Caco-2 (cell line): ENCODE data around the gene RHEBL1. TPM values are rescaled to one million over a fixed set of nuclear protein-coding genes. Genes with fewer than 3 reads are reported as not detected.
A peak's percentile ranks its signal among the peaks of the same experiment; 100 is the strongest.

Experiments
- BruUV-seq: library from RNA; stranded (reverse); fragments of 400-500 nt; replicated peaks from 2 replicates; lab custom pipeline; 2021; lab: Mats Ljungman, UMichigan
- CTCF ChIA-PET: fragments of 300-600 bp; sonication (Branson Sonifier 250); formaldehyde crosslinking; loops from one replicate; lab custom pipeline; 2022; ENCODE audit warnings: antibody characterized with exemption; lab: Charles Lee
- POLR2A ChIA-PET: fragments of 300-600 bp; sonication (Branson Sonifier 250); formaldehyde crosslinking; loops from one replicate; lab custom pipeline; 2022; ENCODE audit warnings: antibody characterized with exemption; lab: Charles Lee
- DNase-seq, 2 experiments: peaks; one replicate each; pipeline versions ENCODE4 v3.0.0 to v3.0.0-alpha.2; 2020 to 2022
- H3K27me3 ChIP-seq: replicated peaks from 2 replicates; pipeline ENCODE4 v1.6.0; 2011; ENCODE audit warnings: low read length; ENCODE audit not compliant: control insufficient read depth, insufficient read depth
- H3K36me3 ChIP-seq: 2 replicates; pipeline ENCODE4 v1.5.1; 2011; ENCODE audit warnings: low read length; ENCODE audit not compliant: control insufficient read depth, insufficient read depth
- H3K4me1 ChIP-seq: fragments of 250-450 bp; sonication (Bioruptor Pico); 2 replicates; pipeline ENCODE4 v1.5.1; 2020; ENCODE audit warnings: mild to moderate bottlenecking
- H3K4me3 ChIP-seq: 2 replicates; pipeline ENCODE4 v1.5.1; 2011; ENCODE audit warnings: low read depth, mild to moderate bottlenecking, control low read depth, low read length
- H3K9me3 ChIP-seq: fragments of 250-450 bp; sonication (Bioruptor Pico); 2 replicates; pipeline ENCODE4 v1.5.1; 2020; ENCODE audit warnings: mild to moderate bottlenecking, moderate library complexity
- H3K27ac Mint-ChIP-seq: one replicate; pipeline ENCODE4 v1.8.0; 2022; ENCODE audit warnings: mixed read lengths; ENCODE audit not compliant: unreplicated experiment
- H3K27me3 Mint-ChIP-seq: one replicate; pipeline ENCODE4 v1.8.0; 2022; ENCODE audit warnings: mixed read lengths; ENCODE audit not compliant: insufficient read depth, unreplicated experiment
- H3K36me3 Mint-ChIP-seq: one replicate; pipeline ENCODE4 v1.8.0; 2022; ENCODE audit warnings: mild to moderate bottlenecking, mixed read lengths; ENCODE audit not compliant: insufficient read depth, unreplicated experiment
- H3K4me1 Mint-ChIP-seq: one replicate; pipeline ENCODE4 v1.8.0; 2022; ENCODE audit warnings: low read depth, mixed read lengths; ENCODE audit not compliant: unreplicated experiment
- H3K4me3 Mint-ChIP-seq: one replicate; pipeline ENCODE4 v1.8.0; 2022; ENCODE audit warnings: mild to moderate bottlenecking, moderate library complexity, mixed read lengths; ENCODE audit not compliant: unreplicated experiment
- H3K9me3 Mint-ChIP-seq: one replicate; pipeline ENCODE4 v1.8.0; 2022; ENCODE audit warnings: mixed read lengths; ENCODE audit not compliant: unreplicated experiment
- intact Hi-C: fragments of 100-400 bp; cut with micrococcal nuclease; formaldehyde crosslinking; loops from one replicate; pipeline ENCODE4 v1.10.0; 2022; ENCODE audit not compliant: unreplicated experiment
- total RNA-seq: library from RNA; stranded (reverse); gene quantifications from 2 replicates; pipeline ENCODE4 v1.2.3, GENCODE V29; 2022
- TF ChIP-seq, protein P1 (sequence below), 2 experiments: fragments of 200-600 bp in 1 of 2; IDR thresholded peaks; 1 replicate in 1 of 2; 2 replicates in 1 of 2; pipeline versions ENCODE4 v1.5.1 to v1.8.0; 2011 to 2022; ENCODE audit warnings: antibody characterized with exemption in 1 of 2, control low read depth in 1 of 2, inconsistent platforms in 1 of 2, low read depth in 1 of 2, low read length in 1 of 2, mild to moderate bottlenecking in 1 of 2, moderate library complexity in 1 of 2; ENCODE audit not compliant: insufficient read depth in 1 of 2, severe bottlenecking in 1 of 2, unreplicated experiment in 1 of 2

The RHEBL1 gene
- total RNA-seq, 1 experiment from 2014 or later, result 2.5 TPM

DNA sequence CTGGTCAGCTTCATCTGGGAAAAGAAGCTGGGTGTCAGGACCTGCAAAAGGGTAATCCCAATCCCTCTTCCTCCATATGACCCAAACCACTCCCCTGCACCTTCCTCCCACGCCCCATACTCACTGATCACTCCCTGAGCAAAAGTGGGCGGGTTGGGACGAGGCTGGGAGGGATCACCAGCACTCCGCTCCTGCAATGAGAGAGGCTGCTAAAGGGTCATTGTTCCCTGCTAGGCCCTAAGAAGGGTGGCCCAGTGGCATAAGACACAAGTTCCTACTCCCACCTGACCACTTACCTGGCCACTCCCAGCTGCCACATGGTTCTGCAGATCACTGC, 35.5 kb downstream of the RHEBL1 start:
- Histone ChIP-seq H3K36me3 (peaks cover 4% of the 10 kb centered on the region), H3K9me3 (no peaks in the 10 kb centered on the region), H3K4me3 (no peak overlapping the region), H3K4me1 (no peaks in the 10 kb centered on the region), H3K27me3 (no peaks in the 10 kb centered on the region)
- intact Hi-C loops, result no loop called here
- ChIA-PET POLR2A (no interaction called here), CTCF (no interaction called here)
- BruUV-seq, result no TSS peak
- H3K9me3 Mint-ChIP-seq, result no peaks in the 10 kb centered on the region
- TF ChIP-seq, protein P1, sequence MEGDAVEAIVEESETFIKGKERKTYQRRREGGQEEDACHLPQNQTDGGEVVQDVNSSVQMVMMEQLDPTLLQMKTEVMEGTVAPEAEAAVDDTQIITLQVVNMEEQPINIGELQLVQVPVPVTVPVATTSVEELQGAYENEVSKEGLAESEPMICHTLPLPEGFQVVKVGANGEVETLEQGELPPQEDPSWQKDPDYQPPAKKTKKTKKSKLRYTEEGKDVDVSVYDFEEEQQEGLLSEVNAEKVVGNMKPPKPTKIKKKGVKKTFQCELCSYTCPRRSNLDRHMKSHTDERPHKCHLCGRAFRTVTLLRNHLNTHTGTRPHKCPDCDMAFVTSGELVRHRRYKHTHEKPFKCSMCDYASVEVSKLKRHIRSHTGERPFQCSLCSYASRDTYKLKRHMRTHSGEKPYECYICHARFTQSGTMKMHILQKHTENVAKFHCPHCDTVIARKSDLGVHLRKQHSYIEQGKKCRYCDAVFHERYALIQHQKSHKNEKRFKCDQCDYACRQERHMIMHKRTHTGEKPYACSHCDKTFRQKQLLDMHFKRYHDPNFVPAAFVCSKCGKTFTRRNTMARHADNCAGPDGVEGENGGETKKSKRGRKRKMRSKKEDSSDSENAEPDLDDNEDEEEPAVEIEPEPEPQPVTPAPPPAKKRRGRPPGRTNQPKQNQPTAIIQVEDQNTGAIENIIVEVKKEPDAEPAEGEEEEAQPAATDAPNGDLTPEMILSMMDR (IDR thresholded peaks at IDR 0.05; ENCODE audit: insufficient read depth in 1 of 2, low read depth in 1 of 2, low read length in 1 of 2, severe bottlenecking in 1 of 2, unreplicated experiment in 1 of 2), result no peak
- no peaks in the 10 kb centered on the region for H3K4me1 Mint-ChIP-seq
- no peaks in the 10 kb centered on the region for H3K27me3 Mint-ChIP-seq
- peaks cover 92% of the 10 kb centered on the region for H3K36me3 Mint-ChIP-seq
- H3K27ac Mint-ChIP-seq, result no peak overlapping the region
- H3K4me3 Mint-ChIP-seq, result no peak overlapping the region
- no peak for DNase-seq

DNA sequence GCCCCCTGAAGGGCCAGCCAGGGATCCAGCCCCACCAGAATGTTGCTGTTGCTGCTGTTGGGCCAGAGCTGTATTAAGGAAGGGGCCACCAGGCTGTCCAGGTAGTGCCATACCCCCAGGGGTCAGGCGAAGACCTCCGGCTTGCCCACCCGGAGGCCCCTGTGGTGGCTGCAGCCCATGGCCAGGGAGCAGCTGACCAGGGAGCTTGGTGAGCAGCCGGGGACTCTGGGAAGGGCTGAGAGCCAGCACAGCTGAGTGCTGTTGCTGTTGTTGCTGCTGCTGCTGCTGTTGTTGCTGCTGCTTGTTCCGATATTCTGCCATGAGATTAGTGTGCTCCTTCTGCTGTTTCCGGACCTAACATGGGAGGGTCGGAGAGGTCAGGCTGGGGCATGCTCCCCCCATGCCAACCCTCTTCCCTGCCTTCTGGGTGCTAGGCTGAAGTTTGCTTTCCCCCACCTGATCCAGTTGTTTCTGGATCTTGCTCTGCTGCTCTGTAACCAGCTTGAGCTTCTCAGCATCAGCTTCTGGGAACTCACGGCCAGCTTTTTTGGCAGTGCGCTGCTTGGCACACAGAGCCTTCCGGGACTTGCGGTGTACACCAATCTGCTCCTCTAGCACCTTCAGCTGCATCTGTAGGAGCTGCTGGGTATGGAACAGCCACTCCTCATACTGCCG, 36.0 kb downstream of the RHEBL1 start:
- peaks cover 94% of the 10 kb centered on the region for H3K36me3 Mint-ChIP-seq
- H3K27ac Mint-ChIP-seq, result no peak overlapping the region
- Histone ChIP-seq H3K4me1 (no peaks in the 10 kb centered on the region), H3K36me3 (peaks cover 4% of the 10 kb centered on the region), H3K4me3 (no peak overlapping the region), H3K9me3 (no peaks in the 10 kb centered on the region), H3K27me3 (no peaks in the 10 kb centered on the region)
- CTCF ChIA-PET, result no interaction called here
- intact Hi-C loops, result no loop called here
- no peaks in the 10 kb centered on the region for H3K27me3 Mint-ChIP-seq
- TF ChIP-seq, protein P1 (IDR thresholded peaks at IDR 0.05; ENCODE audit: insufficient read depth in 1 of 2, low read depth in 1 of 2, low read length in 1 of 2, severe bottlenecking in 1 of 2, unreplicated experiment in 1 of 2), result no peak
- no peaks in the 10 kb centered on the region for H3K9me3 Mint-ChIP-seq
- no peak overlapping the region for H3K4me3 Mint-ChIP-seq
- BruUV-seq, result no TSS peak
- POLR2A ChIA-PET, result no interaction called here
- no peaks in the 10 kb centered on the region for H3K4me1 Mint-ChIP-seq
- DNase-seq, result no peak

DNA sequence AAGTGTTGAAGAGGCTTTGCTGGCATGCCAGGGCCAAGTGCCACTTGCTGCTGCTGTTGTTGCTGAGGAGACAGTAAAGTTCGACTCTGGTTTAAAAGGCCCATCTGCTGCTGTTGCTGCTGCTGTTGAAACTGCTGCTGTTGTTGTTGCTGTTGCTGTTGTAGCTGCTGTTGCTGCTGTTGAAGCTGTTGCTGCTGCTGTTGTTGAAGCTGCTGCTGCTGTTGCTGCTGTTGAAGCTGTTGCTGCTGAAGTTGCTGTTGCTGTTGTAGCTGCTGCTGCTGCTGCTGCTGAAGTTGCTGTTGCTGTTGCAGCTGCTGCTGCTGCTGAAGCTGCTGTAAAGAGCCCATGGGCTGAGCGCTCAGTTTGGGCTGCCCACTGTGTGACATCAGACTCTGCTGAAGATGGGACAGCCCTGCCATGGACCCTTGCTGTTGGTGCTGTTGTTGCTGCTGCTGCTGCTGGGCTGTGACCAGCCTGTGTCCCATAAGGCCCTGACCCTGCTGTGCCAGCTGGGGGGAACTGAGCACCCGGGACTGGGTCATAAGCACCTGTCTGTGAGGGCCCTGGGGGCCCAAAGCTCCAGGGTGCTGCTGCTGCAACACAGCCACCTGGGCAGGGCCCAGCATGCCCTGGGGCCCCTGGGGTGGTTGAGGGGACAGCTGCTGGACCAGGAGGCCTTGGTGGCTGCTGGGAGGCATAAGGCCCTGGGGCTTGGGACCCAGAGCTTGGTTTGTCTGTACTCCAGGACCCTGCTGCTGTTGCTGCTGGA, 36.9 kb downstream of the RHEBL1 start:
- Mint-ChIP-seq H3K9me3 (no peaks in the 10 kb centered on the region), H3K4me3 (no peak overlapping the region), H3K27me3 (no peaks in the 10 kb centered on the region), H3K4me1 (no peaks in the 10 kb centered on the region), H3K36me3 (peaks cover 95% of the 10 kb centered on the region), H3K27ac (no peak overlapping the region)
- POLR2A ChIA-PET, result no interaction called here
- Histone ChIP-seq H3K4me3 (no peak overlapping the region), H3K27me3 (no peaks in the 10 kb centered on the region), H3K9me3 (no peaks in the 10 kb centered on the region), H3K4me1 (no peaks in the 10 kb centered on the region), H3K36me3 (peaks cover 9% of the 10 kb centered on the region)
- no TSS peak for BruUV-seq
- TF ChIP-seq, protein P1 (IDR thresholded peaks at IDR 0.05; ENCODE audit: insufficient read depth in 1 of 2, low read depth in 1 of 2, low read length in 1 of 2, severe bottlenecking in 1 of 2, unreplicated experiment in 1 of 2), result no peak
- intact Hi-C loops, result no loop called here
- CTCF ChIA-PET, result interaction anchor here (0.7 kb wide), 1 partner anchor 265 kb away, joined by 3 read pairs; no protein-coding TSS in a partner anchor
- peak in 1 of 2 experiments; percentile 32 for DNase-seq
